ENCODE measurements around the gene KDM1B.

KDM1B gene

DNA sequence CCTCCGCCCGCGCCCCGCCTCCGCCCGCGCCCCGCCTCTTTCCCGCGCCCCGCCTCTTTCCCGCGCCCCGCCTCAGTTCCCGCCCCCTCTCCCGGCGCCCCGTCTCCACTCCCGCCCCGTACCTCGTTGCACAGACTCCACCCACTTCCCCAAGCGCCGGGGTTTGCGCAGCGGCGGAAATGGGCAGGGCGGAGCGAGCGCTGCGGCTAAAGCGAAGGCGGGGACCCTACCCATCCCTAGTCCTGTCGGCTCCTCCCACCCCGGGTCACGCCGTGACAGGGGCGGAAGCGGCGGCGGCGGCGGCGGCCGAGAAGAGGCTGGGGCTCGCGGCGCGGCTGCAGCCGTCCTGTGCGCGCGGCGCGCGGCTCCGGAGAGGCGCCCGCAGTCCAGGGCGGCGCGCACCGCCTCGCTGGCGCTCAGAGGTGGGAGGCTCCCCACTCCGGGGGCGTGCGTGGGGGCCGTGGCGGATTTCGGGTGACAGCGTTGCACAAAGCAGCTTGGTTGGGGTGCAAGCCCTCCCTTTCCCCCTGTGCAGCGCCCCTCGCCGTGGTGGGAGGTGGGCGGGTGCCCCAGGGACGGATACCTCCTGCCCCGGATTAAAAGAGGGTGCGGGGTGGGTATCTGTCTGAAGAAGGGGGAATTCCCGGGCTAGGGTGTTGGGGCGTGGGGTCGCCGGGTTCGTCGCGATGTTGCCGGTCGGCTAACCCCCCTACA is at the start of gene KDM1B:
TSS of gene KDM1B (plus strand) at position 273 of the 714 bp plus-strand sequence. CDS start 4,474 bp downstream, outside the sequence.
- in situ Hi-C loops (cut with HindIII; ENCODE audit: low sequenced_read_pairs), result no loop called here

- in situ Hi-C loops (cut with HindIII; ENCODE audit: low sequenced_read_pairs), result no loop called here
Measured at GRCh38 chr6:18107061-18107460, 48.2 kb upstream of the KDM1B start.

DNA sequence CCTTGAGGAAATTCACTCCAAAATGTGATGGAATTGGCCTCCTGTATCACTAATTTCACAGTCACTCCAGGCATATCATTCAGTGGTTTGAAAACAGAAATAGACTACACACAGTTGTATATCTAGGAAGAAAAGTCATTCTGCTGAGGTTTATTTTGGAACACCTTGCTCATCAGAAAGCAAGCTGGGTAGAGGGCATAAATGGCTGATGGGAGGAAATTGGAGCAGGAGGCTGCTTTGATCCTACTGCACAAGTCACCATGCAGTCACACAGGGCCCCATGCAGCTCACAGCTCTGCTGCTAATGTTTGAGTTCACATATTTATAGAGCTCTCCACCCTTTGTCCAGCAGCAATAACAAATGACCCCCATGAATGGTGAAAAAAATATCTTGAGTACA is 45.1 kb upstream of the KDM1B start:
- in situ Hi-C loops (cut with HindIII; ENCODE audit: low sequenced_read_pairs), result no loop called here

GRCh38 chr6:18115356-18115755 is 39.9 kb upstream of the KDM1B start:
- in situ Hi-C loops (cut with HindIII; ENCODE audit: low sequenced_read_pairs), result no loop called here

- in situ Hi-C loops (cut with HindIII; ENCODE audit: low sequenced_read_pairs), result no loop called here
Measured at GRCh38 chr6:18117136-18117535, 38.1 kb upstream of the KDM1B start.

- in situ Hi-C loops (cut with HindIII; ENCODE audit: low sequenced_read_pairs), result no loop called here
Measured at GRCh38 chr6:18118330-18118729, 36.9 kb upstream of the KDM1B start.

DNA sequence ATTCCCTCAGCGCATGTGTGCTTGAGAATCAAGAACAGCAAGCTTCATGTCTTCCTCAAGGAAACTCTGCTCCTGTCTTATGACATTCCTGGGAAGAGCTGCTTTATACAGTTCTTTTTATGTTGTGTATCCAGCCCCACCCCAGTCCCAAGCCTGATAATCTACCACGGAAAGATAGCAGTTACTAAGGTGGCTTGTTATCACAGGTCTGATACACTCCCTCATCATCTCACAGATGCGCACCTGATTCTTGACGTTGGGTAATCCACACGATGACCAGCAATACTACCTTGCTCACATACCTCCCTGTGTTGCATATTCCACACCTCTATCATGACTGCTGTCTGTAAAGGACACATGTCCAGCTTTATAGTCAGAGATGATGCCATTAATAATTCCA is 36.0 kb upstream of the KDM1B start:
- in situ Hi-C loops (cut with HindIII; ENCODE audit: low sequenced_read_pairs), result no loop called here

DNA sequence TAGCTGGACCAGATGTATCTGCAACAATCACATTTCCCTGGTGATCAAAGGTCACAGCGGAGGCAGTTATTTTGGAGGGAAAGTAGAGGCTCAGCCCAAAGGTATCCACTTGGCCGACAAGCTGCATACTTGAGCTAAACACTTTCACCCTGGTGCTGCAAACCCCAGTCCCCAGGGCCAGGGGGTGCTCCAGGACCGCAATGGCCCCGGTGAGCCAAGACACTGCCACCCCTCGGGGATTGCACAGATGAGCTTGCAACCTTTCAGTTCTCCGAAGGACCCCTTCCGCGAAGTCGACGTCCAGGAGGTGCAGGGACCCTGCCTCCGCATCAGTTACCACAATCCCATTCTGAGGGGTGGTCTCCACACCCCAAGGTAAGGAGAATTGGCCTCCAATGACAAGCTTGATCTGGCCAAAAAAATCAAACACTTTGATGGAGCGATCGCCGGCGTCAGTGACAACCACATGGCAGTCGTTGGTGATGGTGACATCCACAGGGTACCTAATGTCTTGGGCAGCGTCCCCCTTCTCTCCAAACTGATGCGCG is 33.6 kb upstream of the KDM1B start:
- in situ Hi-C loops (cut with HindIII; ENCODE audit: low sequenced_read_pairs), result no loop called here

GRCh38 chr6:18122128-18123093 is 32.8 kb upstream of the KDM1B start, which contains the start of gene NHLRC1:
NHLRC1 (minus strand) TSS chr6:18122677; CDS start chr6:18122606, 71 bp downstream.
- in situ Hi-C loops (cut with HindIII; ENCODE audit: low sequenced_read_pairs), result no loop called here

DNA sequence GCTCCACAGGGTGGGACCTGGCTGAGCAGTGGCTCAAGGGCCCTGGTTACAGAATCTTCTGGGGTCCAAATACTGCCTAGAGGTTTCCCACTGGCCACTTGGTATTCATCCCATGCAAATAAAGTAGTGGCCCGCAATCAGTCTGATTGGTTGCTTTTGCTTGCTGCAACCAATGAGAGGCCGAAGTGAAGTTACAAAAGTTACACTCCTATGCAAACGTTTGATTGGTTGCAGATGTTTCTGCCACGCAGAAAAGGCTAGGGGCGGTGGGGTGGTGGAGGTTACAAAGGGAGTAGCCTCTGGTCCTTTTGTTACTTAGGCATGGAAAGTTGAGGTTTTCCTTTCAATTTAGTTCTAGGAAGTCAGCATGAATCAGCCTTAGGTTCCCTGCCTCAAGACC is 29.1 kb upstream of the KDM1B start:
- in situ Hi-C loops (cut with HindIII; ENCODE audit: low sequenced_read_pairs), result no loop called here

DNA sequence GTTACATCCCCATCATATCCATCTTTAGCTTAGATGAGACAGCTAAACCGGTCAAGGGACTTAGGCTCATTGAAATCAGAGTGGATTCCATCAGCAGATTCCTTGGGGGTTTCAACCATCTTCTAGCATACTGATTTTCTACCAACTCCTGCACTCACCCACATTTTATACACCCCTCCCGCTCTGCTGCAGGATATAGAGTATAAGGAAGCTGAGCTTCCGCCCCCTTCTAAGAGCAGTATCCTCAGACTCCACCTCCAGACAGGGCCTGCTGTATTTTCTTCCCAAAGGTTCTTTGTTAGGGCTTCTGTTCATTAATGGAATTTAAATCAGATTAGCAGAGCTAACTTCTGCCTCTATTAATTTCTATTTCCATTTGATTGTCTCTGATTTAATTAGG is 22.9 kb upstream of the KDM1B start:
- in situ Hi-C loops (cut with HindIII; ENCODE audit: low sequenced_read_pairs), result no loop called here

DNA sequence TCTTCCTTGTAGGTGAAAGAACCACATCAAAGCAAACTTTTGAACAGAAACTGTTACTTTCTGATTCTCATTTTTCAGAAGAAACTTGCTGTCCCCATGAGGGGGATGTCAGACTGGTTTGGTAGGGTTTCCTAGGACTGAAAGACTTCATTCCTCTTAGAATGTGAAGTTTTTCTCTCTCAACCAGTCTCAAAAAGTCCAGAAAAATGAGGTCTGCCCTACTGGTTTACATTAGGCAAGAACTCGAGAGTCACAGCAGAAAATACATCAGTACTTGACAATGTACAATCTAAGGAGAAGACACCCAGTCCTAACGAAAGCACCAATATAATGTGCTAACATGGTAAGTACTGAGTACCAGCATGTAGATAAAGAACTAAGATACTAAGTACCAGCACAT is 20.1 kb upstream of the KDM1B start:
- in situ Hi-C loops (cut with HindIII; ENCODE audit: low sequenced_read_pairs), result no loop called here

DNA sequence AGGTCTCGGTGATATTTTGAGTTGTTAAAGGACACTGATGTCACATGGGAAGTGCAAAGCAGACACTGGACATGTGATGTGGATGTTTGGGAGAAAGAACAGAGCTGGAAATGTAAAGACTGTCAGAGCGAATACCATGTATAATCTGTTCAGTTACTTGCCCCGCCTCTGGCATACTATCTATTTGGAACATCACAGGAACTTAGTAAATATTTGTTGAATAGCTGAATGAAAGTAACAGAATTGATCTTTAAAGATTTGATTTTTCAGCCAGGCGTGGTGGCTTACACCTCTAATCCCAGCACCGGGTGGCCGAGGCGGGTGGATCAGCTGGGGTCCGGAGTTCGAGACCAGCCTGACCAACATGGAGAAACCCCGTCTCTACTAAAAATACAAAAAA is 19.0 kb upstream of the KDM1B start:
- in situ Hi-C loops (cut with HindIII; ENCODE audit: low sequenced_read_pairs), result no loop called here

GRCh38 chr6:18138906-18139305 is 16.3 kb upstream of the KDM1B start:
- in situ Hi-C loops (cut with HindIII; ENCODE audit: low sequenced_read_pairs), result no loop called here

DNA sequence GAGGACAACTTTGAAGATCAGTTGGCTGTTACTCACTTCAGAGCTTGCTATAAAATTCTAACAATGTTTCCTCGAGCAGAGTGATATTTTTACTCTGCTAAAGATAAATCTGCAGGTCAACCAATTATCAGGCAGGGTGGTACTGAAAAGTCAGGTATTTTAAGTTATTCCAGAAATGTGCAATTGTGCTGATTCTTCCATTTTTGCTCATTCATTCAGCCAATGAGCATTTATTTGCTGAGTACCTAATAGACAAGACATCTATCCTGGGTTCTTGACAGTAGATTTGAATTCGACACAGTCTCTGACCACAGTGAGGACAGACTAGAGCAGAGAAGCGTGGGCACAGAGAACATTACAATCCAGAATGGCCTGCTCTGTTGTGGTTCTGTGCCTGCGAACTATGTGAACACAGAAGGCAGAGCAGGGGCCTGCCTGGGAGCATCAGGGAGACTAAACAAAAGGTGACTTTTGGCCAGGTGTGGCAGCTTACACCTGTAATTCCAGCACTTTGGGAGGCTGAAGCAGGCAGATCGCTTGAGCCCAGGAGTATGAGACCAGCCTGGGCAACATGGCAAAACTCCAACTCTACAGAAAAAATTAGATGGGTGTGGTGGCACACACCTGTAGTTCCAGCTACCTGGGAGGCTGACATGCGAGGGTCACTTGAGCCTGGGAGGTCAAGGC is 15.1 kb upstream of the KDM1B start:
- in situ Hi-C loops (cut with HindIII; ENCODE audit: low sequenced_read_pairs), result no loop called here

- in situ Hi-C loops (cut with HindIII; ENCODE audit: low sequenced_read_pairs), result no loop called here
Measured at GRCh38 chr6:18141805-18142590, 13.2 kb upstream of the KDM1B start.

DNA sequence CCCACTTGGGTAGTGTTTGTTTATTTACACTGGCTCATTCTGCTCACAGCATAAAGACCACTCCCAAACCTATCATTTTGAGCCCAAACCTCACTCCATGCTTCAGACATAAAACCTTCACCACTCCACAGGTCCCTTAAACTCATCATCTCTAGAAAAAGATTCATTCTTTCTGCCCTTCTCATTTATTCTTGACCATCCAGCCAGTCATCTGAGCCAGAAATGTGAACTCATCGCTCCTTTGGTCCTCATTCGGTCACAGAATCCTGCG is 12.7 kb upstream of the KDM1B start:
- in situ Hi-C loops (cut with HindIII; ENCODE audit: low sequenced_read_pairs), result no loop called here

- in situ Hi-C loops (cut with HindIII; ENCODE audit: low sequenced_read_pairs), result no loop called here
Measured at GRCh38 chr6:18147160-18147559, 8.1 kb upstream of the KDM1B start.

GRCh38 chr6:18147616-18148015 is 7.6 kb upstream of the KDM1B start:
- in situ Hi-C loops (cut with HindIII; ENCODE audit: low sequenced_read_pairs), result no loop called here

- in situ Hi-C loops (cut with HindIII; ENCODE audit: low sequenced_read_pairs), result no loop called here
Measured at GRCh38 chr6:18148304-18149025, 6.8 kb upstream of the KDM1B start.
